ENCODE measurements around the gene BCL7A.

BCL7A gene

DNA sequence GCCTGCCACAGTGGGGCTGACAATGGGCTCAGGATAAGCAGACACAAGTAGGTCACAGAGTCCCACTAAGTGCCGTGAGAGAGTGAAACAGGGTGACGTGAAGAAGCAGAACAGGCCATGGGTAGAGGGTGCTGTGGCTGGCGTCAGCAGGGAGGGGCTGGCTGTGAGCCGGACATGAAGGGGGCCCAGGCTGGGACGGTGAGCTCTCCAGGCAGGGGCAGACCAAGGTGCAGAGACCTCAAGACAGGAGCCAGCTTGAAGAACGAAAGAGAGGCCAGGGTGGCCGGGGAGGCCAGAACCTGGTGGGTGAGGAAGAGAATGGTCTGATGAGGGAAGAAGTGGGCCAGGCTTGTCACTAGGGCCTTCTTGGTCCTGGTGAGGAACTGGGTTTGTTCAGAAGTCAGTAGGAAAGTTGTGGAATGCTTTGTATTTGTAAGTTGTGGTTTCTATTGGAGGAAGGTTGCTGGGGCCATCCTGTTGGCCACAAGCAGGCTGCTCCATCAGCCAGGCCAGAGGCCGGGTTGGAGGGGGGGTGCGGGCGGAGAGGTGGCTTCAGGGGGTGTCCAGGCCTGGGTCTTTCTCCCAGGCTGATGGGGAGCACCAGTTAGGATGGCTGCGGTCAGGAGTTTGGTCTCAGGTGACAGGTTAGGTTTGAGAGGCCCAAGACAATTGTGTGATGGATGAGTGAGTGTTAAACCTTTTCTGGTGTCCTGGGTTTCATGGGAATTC, 35.5 kb downstream of the BCL7A start:
- H3K4me3 ChIP-seq (ENCODE audit: low read length, poor library complexity, severe bottlenecking) = no peak overlapping the region
- H3K27me3 ChIP-seq (ENCODE audit: insufficient read depth, low read length, poor library complexity, severe bottlenecking) = no peaks in the 10 kb centered on the region
- H3K36me3 ChIP-seq (ENCODE audit: insufficient read depth, low read length) = peaks cover 70% of the 10 kb centered on the region; the same call in 1 of the 2 replicates

DNA sequence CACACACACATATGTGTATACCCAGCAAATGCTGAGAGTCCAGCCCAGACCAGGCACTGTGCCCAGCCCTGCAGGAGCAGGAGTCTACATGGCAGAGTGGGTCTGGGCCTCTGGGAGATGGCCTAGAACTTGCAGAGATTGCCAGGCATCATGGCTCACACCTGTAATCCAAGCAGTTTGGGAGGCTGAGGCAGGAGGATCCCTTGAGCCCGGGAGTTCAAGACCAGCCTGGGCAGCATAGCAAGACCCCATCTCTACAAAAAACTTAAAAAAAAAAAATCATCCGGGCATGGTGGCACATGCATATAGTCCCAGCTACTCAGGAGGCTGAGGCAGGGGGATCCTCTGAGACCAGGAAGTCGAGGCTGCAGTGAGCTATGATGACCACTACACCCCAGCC, 36.1 kb downstream of the BCL7A start:
- TF ChIP-seq, protein P1, sequence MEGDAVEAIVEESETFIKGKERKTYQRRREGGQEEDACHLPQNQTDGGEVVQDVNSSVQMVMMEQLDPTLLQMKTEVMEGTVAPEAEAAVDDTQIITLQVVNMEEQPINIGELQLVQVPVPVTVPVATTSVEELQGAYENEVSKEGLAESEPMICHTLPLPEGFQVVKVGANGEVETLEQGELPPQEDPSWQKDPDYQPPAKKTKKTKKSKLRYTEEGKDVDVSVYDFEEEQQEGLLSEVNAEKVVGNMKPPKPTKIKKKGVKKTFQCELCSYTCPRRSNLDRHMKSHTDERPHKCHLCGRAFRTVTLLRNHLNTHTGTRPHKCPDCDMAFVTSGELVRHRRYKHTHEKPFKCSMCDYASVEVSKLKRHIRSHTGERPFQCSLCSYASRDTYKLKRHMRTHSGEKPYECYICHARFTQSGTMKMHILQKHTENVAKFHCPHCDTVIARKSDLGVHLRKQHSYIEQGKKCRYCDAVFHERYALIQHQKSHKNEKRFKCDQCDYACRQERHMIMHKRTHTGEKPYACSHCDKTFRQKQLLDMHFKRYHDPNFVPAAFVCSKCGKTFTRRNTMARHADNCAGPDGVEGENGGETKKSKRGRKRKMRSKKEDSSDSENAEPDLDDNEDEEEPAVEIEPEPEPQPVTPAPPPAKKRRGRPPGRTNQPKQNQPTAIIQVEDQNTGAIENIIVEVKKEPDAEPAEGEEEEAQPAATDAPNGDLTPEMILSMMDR (conservative IDR thresholded peaks at IDR 0.05; ENCODE audit: low read length) = no peak
- no peak for TF ChIP-seq EZH2phosphoT487 (IDR thresholded peaks at IDR 0.05; ENCODE audit: borderline replicate concordance)
- H3K9ac ChIP-seq (ENCODE audit: low read depth, low read length, poor library complexity, severe bottlenecking) = no peak overlapping the region
- no peaks in the 10 kb centered on the region for H3K79me2 ChIP-seq (ENCODE audit: insufficient read depth, low read length)
- no peaks in the 10 kb centered on the region for H4K20me1 ChIP-seq (ENCODE audit: insufficient read depth, low read length, poor library complexity, severe bottlenecking)
- H3K36me3 ChIP-seq (ENCODE audit: insufficient read depth, low read length) = peaks cover 70% of the 10 kb centered on the region; the same call in 1 of the 2 replicates
- H3K4me2 ChIP-seq (ENCODE audit: low read depth, low read length, poor library complexity, severe bottlenecking) = no peak overlapping the region
- H3K27me3 ChIP-seq (ENCODE audit: insufficient read depth, low read length, poor library complexity, severe bottlenecking) = no peaks in the 10 kb centered on the region
- no peaks in the 10 kb centered on the region for H3F3A ChIP-seq (ENCODE audit: low read depth)
- H3K9me2 ChIP-seq (replicated peaks; ENCODE audit: low read depth, low read length) = no peaks in the 10 kb centered on the region
- no peaks in the 10 kb centered on the region for H3K4me1 ChIP-seq (ENCODE audit: insufficient read depth, low read length, poor library complexity, severe bottlenecking)
- no peak overlapping the region for H3K4me3 ChIP-seq (ENCODE audit: low read length, poor library complexity, severe bottlenecking)
- no peaks in the 10 kb centered on the region for H3K9me3 ChIP-seq (ENCODE audit: insufficient read depth, low read depth, low read length)
- H2AFZ ChIP-seq (ENCODE audit: low read length) = no peak overlapping the region

More for the DNA sequence above, 35.5 kb downstream of the BCL7A start:
- Histone ChIP-seq H3F3A (ENCODE audit: low read depth) (no peaks in the 10 kb centered on the region), H3K4me1 (ENCODE audit: insufficient read depth, low read length, poor library complexity, severe bottlenecking) (no peaks in the 10 kb centered on the region), H3K4me2 (ENCODE audit: low read depth, low read length, poor library complexity, severe bottlenecking) (no peak overlapping the region), H4K20me1 (ENCODE audit: insufficient read depth, low read length, poor library complexity, severe bottlenecking) (no peaks in the 10 kb centered on the region), H3K79me2 (ENCODE audit: insufficient read depth, low read length) (no peaks in the 10 kb centered on the region), H3K9ac (ENCODE audit: low read depth, low read length, poor library complexity, severe bottlenecking) (no peak overlapping the region), H3K9me2 (replicated peaks; ENCODE audit: low read depth, low read length) (no peaks in the 10 kb centered on the region), H3K9me3 (ENCODE audit: insufficient read depth, low read depth, low read length) (no peaks in the 10 kb centered on the region), H2AFZ (ENCODE audit: low read length) (no peak overlapping the region)
- TF ChIP-seq, protein P1 (conservative IDR thresholded peaks at IDR 0.05; ENCODE audit: low read length) = no peak
- no peak for TF ChIP-seq EZH2phosphoT487 (IDR thresholded peaks at IDR 0.05; ENCODE audit: borderline replicate concordance)

DNA sequence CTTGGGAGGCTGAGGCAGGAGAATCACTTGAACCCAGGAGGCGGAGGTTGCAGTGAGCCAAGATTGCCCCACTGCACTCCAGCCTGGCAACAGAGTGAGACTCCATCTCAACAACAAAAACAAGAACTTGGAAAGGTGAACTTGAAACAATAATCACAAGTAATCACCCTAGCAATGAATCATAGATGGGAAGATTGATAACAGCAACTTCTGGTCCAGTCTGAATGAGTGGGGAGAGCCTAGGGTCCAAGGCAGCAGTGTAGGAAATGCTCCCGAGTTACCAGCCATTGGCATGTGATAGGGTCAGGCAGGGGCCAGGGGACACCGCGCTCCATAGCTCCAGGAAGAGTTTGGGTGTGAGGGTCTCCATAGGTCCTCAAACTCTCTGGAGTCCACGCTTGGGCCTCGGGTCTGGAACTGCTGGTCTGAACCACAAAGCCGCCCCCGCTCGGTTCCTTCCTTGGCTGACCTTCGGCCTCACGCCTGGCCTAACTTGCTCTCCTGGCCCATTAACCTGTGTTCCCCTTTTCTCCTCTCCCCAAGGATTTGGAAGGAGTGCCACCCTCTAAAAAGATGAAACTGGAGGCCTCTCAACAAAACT, 37.0 kb downstream of the BCL7A start:
- H3K9me2 ChIP-seq (replicated peaks; ENCODE audit: low read depth, low read length) = no peaks in the 10 kb centered on the region
- no peaks in the 10 kb centered on the region for H3F3A ChIP-seq (ENCODE audit: low read depth)
- peaks cover 70% of the 10 kb centered on the region; the same call in 1 of the 2 replicates for H3K36me3 ChIP-seq (ENCODE audit: insufficient read depth, low read length)
- no peaks in the 10 kb centered on the region for H4K20me1 ChIP-seq (ENCODE audit: insufficient read depth, low read length, poor library complexity, severe bottlenecking)
- no peak for TF ChIP-seq EZH2phosphoT487 (IDR thresholded peaks at IDR 0.05; ENCODE audit: borderline replicate concordance)
- TF ChIP-seq, protein P1 (conservative IDR thresholded peaks at IDR 0.05; ENCODE audit: low read length) = no peak
- no peaks in the 10 kb centered on the region for H3K27me3 ChIP-seq (ENCODE audit: insufficient read depth, low read length, poor library complexity, severe bottlenecking)
- no peak overlapping the region for H3K9ac ChIP-seq (ENCODE audit: low read depth, low read length, poor library complexity, severe bottlenecking)
- no peak overlapping the region for H3K4me2 ChIP-seq (ENCODE audit: low read depth, low read length, poor library complexity, severe bottlenecking)
- H3K9me3 ChIP-seq (ENCODE audit: insufficient read depth, low read depth, low read length) = no peaks in the 10 kb centered on the region
- no peak overlapping the region for H3K4me3 ChIP-seq (ENCODE audit: low read length, poor library complexity, severe bottlenecking)
- no peaks in the 10 kb centered on the region for H3K79me2 ChIP-seq (ENCODE audit: insufficient read depth, low read length)
- H3K4me1 ChIP-seq (ENCODE audit: insufficient read depth, low read length, poor library complexity, severe bottlenecking) = peaks cover 7% of the 10 kb centered on the region
- no peak overlapping the region for H2AFZ ChIP-seq (ENCODE audit: low read length)
